Kidney (tissue), 14 donors: Measurements from ENCODE around the gene OR51D1. TPM values are rescaled to one million over a fixed set of nuclear protein-coding genes. Genes with fewer than 3 reads are reported as not detected.
A peak's percentile ranks its signal among the peaks of the same experiment; 100 is the strongest.

Experiments
- DNase-seq, 5 donors: peaks; one replicate each; pipeline ENCODE4 v3.0.0-alpha.2; 2013 to 2020
- FAIRE-seq: peaks from 2 replicates; lab custom pipeline; 2012; peaks lifted over from hg19 to GRCh38; lab: Jason Lieb, UNC
- H3K27ac ChIP-seq, 2 donors: one replicate each; pipeline ENCODE4 v1.7.0; 2013; ENCODE audit warnings: low read depth in 2 of 2, low read length in 2 of 2, inconsistent platforms in 1 of 2
- H3K27me3 ChIP-seq: one replicate; pipeline ENCODE4 v1.7.1; 2013; ENCODE audit warnings: low read length, inconsistent platforms; ENCODE audit not compliant: control insufficient read depth, insufficient read depth
- H3K36me3 ChIP-seq, 3 donors: one replicate each; pipeline versions ENCODE4 v1.7.0 to v1.7.1; 2013; ENCODE audit warnings: low read length in 3 of 3, control low read depth in 1 of 3, inconsistent platforms in 1 of 3; ENCODE audit not compliant: insufficient read depth in 3 of 3, control insufficient read depth in 2 of 3
- H3K4me1 ChIP-seq, 3 donors: one replicate each; pipeline versions ENCODE4 v1.7.0 to v1.7.1; 2013; ENCODE audit warnings: low read length in 3 of 3, inconsistent platforms in 1 of 3, low read depth in 1 of 3; ENCODE audit not compliant: control insufficient read depth in 2 of 3, insufficient read depth in 2 of 3
- H3K4me3 ChIP-seq, 3 donors: one replicate each; pipeline versions ENCODE4 v1.7.0 to v1.8.1; 2013; ENCODE audit warnings: low read length in 3 of 3, control low read depth in 1 of 3, inconsistent platforms in 1 of 3
- H3K9ac ChIP-seq, 3 donors: one replicate each; pipeline versions ENCODE4 v1.7.0 to v1.7.1; 2013; ENCODE audit warnings: low read length in 3 of 3, control low read depth in 1 of 3, inconsistent platforms in 1 of 3
- H3K9me3 ChIP-seq, 3 donors: one replicate each; pipeline versions ENCODE4 v1.7.0 to v1.7.1; 2013; ENCODE audit warnings: low read length in 3 of 3, control low read depth in 1 of 3, inconsistent platforms in 1 of 3; ENCODE audit not compliant: control insufficient read depth in 2 of 3, insufficient read depth in 1 of 3
- intact Hi-C: fragments of 100-400 bp; cut with DNase I; formaldehyde crosslinking; loops from one replicate; pipeline ENCODE4 v1.11.1; 2022
- polyA plus RNA-seq: library from polyadenylated mRNA; stranded (reverse); fragments of 350-450 nt; fragmentation: Illumina TruSeq; extraction: RNeasy Lipid Tissue Mini Kit (QIAGEN cat#74804); gene quantifications from one replicate; pipeline ENCODE4 v1.2.3, GENCODE V29; 2014; ENCODE audit warnings: low read depth, low replicate concordance; ENCODE audit not compliant: insufficient read depth
- total RNA-seq: library from RNA; stranded (reverse); fragmentation: NEBNext Ultra II Directional; extraction: Animal tissue kit (Norgen Biotek cat#: 25700); gene quantifications from one replicate; pipeline ENCODE4 v1.2.1, GENCODE V29; 2021
- TF ChIP-seq, protein P1 (sequence below): IDR thresholded peaks from 3 replicates; pipeline ENCODE4 v1.5.1; 2012; ENCODE audit warnings: mild to moderate bottlenecking, moderate library complexity, borderline replicate concordance; ENCODE audit not compliant: insufficient read depth; ENCODE audit errors: extremely low read depth
- donor health status: control.
- donor health status: control.
- donor health status: control.
- donor health status: control.
- donor health status: control.
- donor health status: DM: yes; HTN: yes; CAD: no.
- donor health status: Normal renal cell carcinoma (clear cell type).

The OR51D1 gene
- total and polyA plus RNA-seq, 2 donors from 2014 or later = not detected

DNA sequence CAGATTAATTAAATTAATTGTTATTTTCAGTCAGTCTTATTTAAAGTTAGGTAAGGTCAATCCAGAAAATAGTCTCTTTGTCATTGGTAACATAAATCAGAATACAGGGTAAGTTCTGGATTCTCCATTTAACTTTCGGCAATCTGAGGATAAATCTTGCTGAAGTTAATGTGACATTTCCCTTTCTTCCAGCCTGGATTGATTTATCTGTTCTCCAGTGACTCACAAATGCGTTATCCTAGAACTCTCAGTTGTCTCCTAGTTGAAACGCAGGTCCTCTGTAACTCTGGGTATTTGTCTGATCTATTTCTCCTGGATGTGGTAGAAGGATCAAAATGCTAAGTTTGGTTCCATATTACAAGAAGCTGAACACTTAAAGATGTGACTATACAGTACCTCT lies 27.5 kb downstream of the OR51D1 start:
- Histone ChIP-seq H3K9ac (no peak overlapping the region), H3K36me3 (no peaks in the 10 kb centered on the region), H3K4me1 (no peaks in the 10 kb centered on the region), H3K4me3 (no peak overlapping the region), H3K27me3 (no peaks in the 10 kb centered on the region), H3K27ac (no peak overlapping the region), H3K9me3 (no peaks in the 10 kb centered on the region)
- FAIRE-seq (no peak), DNase-seq (peak in 2 of 5 donors; percentile 55)
- intact Hi-C loops = no loop called here
- TF ChIP-seq, protein P1, sequence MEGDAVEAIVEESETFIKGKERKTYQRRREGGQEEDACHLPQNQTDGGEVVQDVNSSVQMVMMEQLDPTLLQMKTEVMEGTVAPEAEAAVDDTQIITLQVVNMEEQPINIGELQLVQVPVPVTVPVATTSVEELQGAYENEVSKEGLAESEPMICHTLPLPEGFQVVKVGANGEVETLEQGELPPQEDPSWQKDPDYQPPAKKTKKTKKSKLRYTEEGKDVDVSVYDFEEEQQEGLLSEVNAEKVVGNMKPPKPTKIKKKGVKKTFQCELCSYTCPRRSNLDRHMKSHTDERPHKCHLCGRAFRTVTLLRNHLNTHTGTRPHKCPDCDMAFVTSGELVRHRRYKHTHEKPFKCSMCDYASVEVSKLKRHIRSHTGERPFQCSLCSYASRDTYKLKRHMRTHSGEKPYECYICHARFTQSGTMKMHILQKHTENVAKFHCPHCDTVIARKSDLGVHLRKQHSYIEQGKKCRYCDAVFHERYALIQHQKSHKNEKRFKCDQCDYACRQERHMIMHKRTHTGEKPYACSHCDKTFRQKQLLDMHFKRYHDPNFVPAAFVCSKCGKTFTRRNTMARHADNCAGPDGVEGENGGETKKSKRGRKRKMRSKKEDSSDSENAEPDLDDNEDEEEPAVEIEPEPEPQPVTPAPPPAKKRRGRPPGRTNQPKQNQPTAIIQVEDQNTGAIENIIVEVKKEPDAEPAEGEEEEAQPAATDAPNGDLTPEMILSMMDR = no peak

DNA sequence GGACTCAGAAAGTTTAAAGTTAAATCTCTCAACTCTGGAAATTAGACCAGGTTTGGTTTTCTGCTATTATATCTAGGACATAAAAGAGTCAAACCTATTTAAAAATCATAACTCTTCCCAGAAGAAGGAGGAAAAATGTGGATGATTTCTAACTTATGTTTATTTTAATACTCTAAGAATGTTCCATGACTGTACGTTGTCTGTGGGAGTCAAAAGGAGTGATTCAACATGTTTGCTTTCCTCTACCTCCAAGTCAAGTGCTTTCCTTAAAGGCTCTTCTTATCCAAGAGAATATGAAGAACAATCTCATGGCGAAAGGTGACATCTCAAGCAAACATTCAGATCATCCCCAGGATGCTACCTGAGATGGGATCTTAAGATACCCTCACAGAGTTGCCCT lies 28.1 kb downstream of the OR51D1 start:
- DNase-seq (no peak), FAIRE-seq (no peak)
- H3K9me3 ChIP-seq = no peaks in the 10 kb centered on the region
- intact Hi-C loops = no loop called here
- TF ChIP-seq, protein P1 = no peak
- no peaks in the 10 kb centered on the region for H3K27me3 ChIP-seq
- H3K36me3 ChIP-seq = no peaks in the 10 kb centered on the region
- no peak overlapping the region for H3K27ac ChIP-seq
- H3K4me3 ChIP-seq = no peak overlapping the region
- H3K9ac ChIP-seq = no peak overlapping the region
- no peaks in the 10 kb centered on the region for H3K4me1 ChIP-seq

DNA sequence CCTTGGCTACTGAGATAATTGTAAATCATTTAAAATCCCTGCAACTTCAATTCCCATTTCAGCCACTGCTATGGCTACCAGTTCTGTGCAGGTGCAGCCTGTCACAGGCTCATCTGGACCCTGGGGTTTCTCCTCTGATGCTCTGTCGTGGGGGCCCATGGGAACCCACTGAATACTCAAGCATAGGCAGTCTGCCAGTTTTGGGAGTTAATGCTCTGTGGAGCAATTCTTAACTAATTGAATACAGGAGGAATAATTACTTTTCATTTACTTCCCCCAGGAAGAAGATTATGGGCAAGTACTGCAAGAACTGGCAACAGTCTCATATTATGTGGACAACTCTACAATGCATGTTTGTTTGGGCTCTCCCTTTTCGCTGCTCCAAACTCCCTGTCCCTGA lies 34.5 kb downstream of the OR51D1 start:
- intact Hi-C loops = no loop called here
- Histone ChIP-seq H3K9me3 (no peaks in the 10 kb centered on the region), H3K4me3 (no peak overlapping the region), H3K36me3 (no peaks in the 10 kb centered on the region), H3K27ac (no peak overlapping the region), H3K4me1 (no peaks in the 10 kb centered on the region), H3K27me3 (no peaks in the 10 kb centered on the region), H3K9ac (no peak overlapping the region)
- TF ChIP-seq, protein P1 = no peak
- no peak for FAIRE-seq
- no peak for DNase-seq

DNA sequence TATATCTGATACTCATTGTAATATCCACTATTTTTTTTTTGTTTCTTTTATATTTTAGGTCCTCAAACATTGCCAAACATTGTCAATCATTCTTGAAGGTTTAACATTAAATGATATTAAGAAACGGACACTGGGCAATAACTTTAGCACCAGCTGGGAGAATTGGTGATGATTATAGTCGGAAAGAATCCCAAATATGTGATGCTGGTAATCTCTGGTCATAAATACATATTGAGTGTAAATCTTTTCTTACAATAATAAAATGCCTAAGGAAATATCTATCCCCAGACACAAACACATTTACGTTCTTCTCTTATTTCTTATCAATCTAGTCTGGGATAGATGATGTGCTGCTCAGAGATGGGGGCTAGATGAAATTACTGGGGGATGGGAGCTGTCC lies 35.2 kb downstream of the OR51D1 start:
- H3K9me3 ChIP-seq = no peaks in the 10 kb centered on the region
- TF ChIP-seq, protein P1 = no peak
- H3K27me3 ChIP-seq = no peaks in the 10 kb centered on the region
- DNase-seq (no peak), FAIRE-seq (no peak)
- no peaks in the 10 kb centered on the region for H3K36me3 ChIP-seq
- H3K27ac ChIP-seq = no peak overlapping the region
- intact Hi-C loops = no loop called here
- no peak overlapping the region for H3K4me3 ChIP-seq
- no peak overlapping the region for H3K9ac ChIP-seq
- no peaks in the 10 kb centered on the region for H3K4me1 ChIP-seq
